ENCODE results near the gene GRN. TPM values are rescaled to one million over a fixed set of nuclear protein-coding genes. Genes with fewer than 3 reads are reported as not detected.

GRN gene
- total and polyA plus RNA-seq, 2 of the 13 experiments (the other 11 are each of a cell fraction or from before 2014, with no cell fraction given), result 86.6 to 143 TPM

DNA sequence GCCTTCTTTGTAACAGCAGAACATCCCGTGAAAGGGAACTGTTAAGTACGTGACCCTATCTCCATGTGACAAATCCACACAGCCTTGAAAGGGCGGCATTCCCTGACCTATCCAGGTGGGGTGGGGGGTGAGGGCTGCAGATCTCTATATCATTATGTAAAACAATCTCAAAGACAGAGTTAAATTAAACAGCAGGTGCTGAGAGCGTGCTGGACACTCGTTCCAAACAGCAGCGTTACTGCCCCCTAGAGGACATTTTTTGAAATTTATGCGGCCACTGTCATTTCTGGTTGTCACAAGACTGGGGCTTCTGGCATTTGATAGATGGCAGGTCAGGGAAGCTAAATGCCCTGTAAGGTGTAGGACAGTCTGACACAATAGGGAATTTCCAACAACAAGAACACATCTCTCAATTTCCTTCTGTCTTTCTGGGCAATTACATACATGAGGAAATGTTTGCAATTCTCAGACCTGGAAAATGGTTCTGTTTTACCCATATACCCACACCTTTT is 13.8 kb upstream of the GRN start (continued):
- TF ChIP-seq PTBP1 (IDR thresholded peaks at IDR 0.05; ENCODE audit: low read depth, low read length, poor library complexity, severe bottlenecking) (no peak), TBX2 (CRISPR knock-in tag; IDR thresholded peaks at IDR 0.05; ENCODE audit: borderline replicate concordance) (peak; percentile 45; the same call in 1 of the 2 replicates), MAF1 (CRISPR knock-in tag; IDR thresholded peaks at IDR 0.05; ENCODE audit: borderline replicate concordance) (no peak), POLR2AphosphoS2 (IDR thresholded peaks at IDR 0.05; ENCODE audit: low read depth, low read length) (no peak), ZMAT5 (CRISPR knock-in tag; IDR thresholded peaks at IDR 0.05; ENCODE audit: borderline replicate concordance, low read depth) (no peak), HNF1B (CRISPR knock-in tag; IDR thresholded peaks at IDR 0.05) (0 out of 2 replicates have a peak, but pooled peaks have one; percentile 16), JUN (CRISPR knock-in tag; IDR thresholded peaks at IDR 0.05) (no peak), KMT2B (CRISPR knock-in tag; IDR thresholded peaks at IDR 0.05) (0 out of 2 replicates have a peak, but pooled peaks have one; percentile 42), ZNF512 (CRISPR knock-in tag; IDR thresholded peaks at IDR 0.05) (no peak), CTCF (CRISPR knock-in tag; IDR thresholded peaks at IDR 0.05) (peak; percentile 82)
- TF ChIP-seq, protein P1, sequence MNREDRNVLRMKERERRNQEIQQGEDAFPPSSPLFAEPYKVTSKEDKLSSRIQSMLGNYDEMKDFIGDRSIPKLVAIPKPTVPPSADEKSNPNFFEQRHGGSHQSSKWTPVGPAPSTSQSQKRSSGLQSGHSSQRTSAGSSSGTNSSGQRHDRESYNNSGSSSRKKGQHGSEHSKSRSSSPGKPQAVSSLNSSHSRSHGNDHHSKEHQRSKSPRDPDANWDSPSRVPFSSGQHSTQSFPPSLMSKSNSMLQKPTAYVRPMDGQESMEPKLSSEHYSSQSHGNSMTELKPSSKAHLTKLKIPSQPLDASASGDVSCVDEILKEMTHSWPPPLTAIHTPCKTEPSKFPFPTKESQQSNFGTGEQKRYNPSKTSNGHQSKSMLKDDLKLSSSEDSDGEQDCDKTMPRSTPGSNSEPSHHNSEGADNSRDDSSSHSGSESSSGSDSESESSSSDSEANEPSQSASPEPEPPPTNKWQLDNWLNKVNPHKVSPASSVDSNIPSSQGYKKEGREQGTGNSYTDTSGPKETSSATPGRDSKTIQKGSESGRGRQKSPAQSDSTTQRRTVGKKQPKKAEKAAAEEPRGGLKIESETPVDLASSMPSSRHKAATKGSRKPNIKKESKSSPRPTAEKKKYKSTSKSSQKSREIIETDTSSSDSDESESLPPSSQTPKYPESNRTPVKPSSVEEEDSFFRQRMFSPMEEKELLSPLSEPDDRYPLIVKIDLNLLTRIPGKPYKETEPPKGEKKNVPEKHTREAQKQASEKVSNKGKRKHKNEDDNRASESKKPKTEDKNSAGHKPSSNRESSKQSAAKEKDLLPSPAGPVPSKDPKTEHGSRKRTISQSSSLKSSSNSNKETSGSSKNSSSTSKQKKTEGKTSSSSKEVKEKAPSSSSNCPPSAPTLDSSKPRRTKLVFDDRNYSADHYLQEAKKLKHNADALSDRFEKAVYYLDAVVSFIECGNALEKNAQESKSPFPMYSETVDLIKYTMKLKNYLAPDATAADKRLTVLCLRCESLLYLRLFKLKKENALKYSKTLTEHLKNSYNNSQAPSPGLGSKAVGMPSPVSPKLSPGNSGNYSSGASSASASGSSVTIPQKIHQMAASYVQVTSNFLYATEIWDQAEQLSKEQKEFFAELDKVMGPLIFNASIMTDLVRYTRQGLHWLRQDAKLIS (CRISPR knock-in tag; IDR thresholded peaks at IDR 0.05), result no peak
